Liver (tissue), 9 donors: ENCODE data around the gene LRP10. TPM values are rescaled to one million over a fixed set of nuclear protein-coding genes. Genes with fewer than 3 reads are reported as not detected.

Experiments used
- DNase-seq: peaks from one replicate; pipeline ENCODE4 v3.0.0-alpha.2; 2017; ENCODE audit warnings: low spot score
- H3K27ac ChIP-seq, 2 donors: one replicate each; pipeline ENCODE4 v1.7.0; 2013; ENCODE audit warnings: inconsistent platforms in 2 of 2, low read length in 2 of 2, control low read depth in 1 of 2, low read depth in 1 of 2, mild to moderate bottlenecking in 1 of 2
- H3K27me3 ChIP-seq, 4 donors: one replicate each; pipeline versions ENCODE4 v1.6.1 to v1.7.0; 2013; ENCODE audit warnings: low read length in 3 of 4, inconsistent platforms in 1 of 4, mild to moderate bottlenecking in 1 of 4, moderate library complexity in 1 of 4; ENCODE audit not compliant: control insufficient read depth in 4 of 4, insufficient read depth in 4 of 4
- H3K36me3 ChIP-seq, 4 donors: one replicate each; pipeline versions ENCODE4 v1.6.1 to v1.7.0; 2013; ENCODE audit warnings: low read length in 3 of 4, mild to moderate bottlenecking in 3 of 4, low read depth in 1 of 4, moderate library complexity in 1 of 4; ENCODE audit not compliant: control insufficient read depth in 4 of 4, insufficient read depth in 3 of 4
- H3K4me1 ChIP-seq, 4 donors: one replicate each; pipeline versions ENCODE4 v1.6.1 to v1.7.0; 2013; ENCODE audit warnings: low read length in 3 of 4, mild to moderate bottlenecking in 3 of 4, moderate library complexity in 1 of 4; ENCODE audit not compliant: control insufficient read depth in 4 of 4, insufficient read depth in 4 of 4
- H3K4me3 ChIP-seq, 3 donors: one replicate each; pipeline versions ENCODE4 v1.6.1 to v1.7.0; 2013; ENCODE audit warnings: low read length in 3 of 3, control low read depth in 1 of 3, low read depth in 1 of 3, mild to moderate bottlenecking in 1 of 3
- H3K9ac ChIP-seq, 2 donors: one replicate each; pipeline ENCODE4 v1.7.0; 2013; ENCODE audit warnings: low read length in 2 of 2, mild to moderate bottlenecking in 2 of 2, moderate library complexity in 2 of 2, control low read depth in 1 of 2, low read depth in 1 of 2
- H3K9me3 ChIP-seq, 4 donors: one replicate each; pipeline versions ENCODE4 v1.6.1 to v1.7.0; 2013; ENCODE audit warnings: low read length in 3 of 4; ENCODE audit not compliant: control insufficient read depth in 4 of 4
- EGR1 ChIP-seq, 2 donors: IDR thresholded peaks; 2 replicates each; pipeline ENCODE4 v1.6.1; 2016 to 2018; ENCODE audit warnings: antibody characterized with exemption in 2 of 2, low read depth in 2 of 2
- FOXA1 ChIP-seq: IDR thresholded peaks from 2 replicates; pipeline ENCODE4 v1.6.1; 2016; ENCODE audit warnings: antibody characterized with exemption
- FOXA2 ChIP-seq: IDR thresholded peaks from 2 replicates; pipeline ENCODE4 v1.6.1; 2016; ENCODE audit warnings: antibody characterized with exemption
- GABPA ChIP-seq, 2 donors: IDR thresholded peaks in 1 of 2; conservative IDR thresholded peaks in 1 of 2; 2 replicates each; pipeline ENCODE4 v1.6.1; 2016; ENCODE audit warnings: antibody characterized with exemption in 2 of 2, mild to moderate bottlenecking in 1 of 2, moderate library complexity in 1 of 2
- HNF4A ChIP-seq, 2 donors: conservative IDR thresholded peaks; 2 replicates each; pipeline ENCODE4 v1.6.1; 2016; ENCODE audit warnings: antibody characterized with exemption in 2 of 2, mild to moderate bottlenecking in 2 of 2
- HNF4G ChIP-seq: IDR thresholded peaks from 2 replicates; pipeline ENCODE4 v1.6.1; 2016; ENCODE audit warnings: antibody characterized with exemption
- JUND ChIP-seq, 2 donors: IDR thresholded peaks; 2 replicates each; pipeline ENCODE4 v1.6.1; 2016; ENCODE audit warnings: antibody characterized with exemption in 2 of 2
- NR2F2 ChIP-seq: IDR thresholded peaks from 2 replicates; pipeline ENCODE4 v1.6.1; 2016; ENCODE audit warnings: antibody characterized with exemption
- RAD21 ChIP-seq, 2 donors: IDR thresholded peaks; 2 replicates each; pipeline ENCODE4 v1.6.1; 2016; ENCODE audit warnings: antibody characterized with exemption in 2 of 2, mild to moderate bottlenecking in 2 of 2
- RXRA ChIP-seq, 2 donors: IDR thresholded peaks; 2 replicates each; pipeline ENCODE4 v1.6.1; 2017 to 2018; ENCODE audit warnings: antibody characterized with exemption in 2 of 2, mild to moderate bottlenecking in 1 of 2
- SP1 ChIP-seq: IDR thresholded peaks from 2 replicates; pipeline ENCODE4 v1.6.1; 2018; ENCODE audit warnings: antibody characterized with exemption, mild to moderate bottlenecking
- TAF1 ChIP-seq: conservative IDR thresholded peaks from 2 replicates; pipeline ENCODE4 v1.6.1; 2016; ENCODE audit warnings: antibody characterized with exemption, mild to moderate bottlenecking
- YY1 ChIP-seq: IDR thresholded peaks from 2 replicates; pipeline ENCODE4 v1.6.1; 2016; ENCODE audit warnings: antibody characterized with exemption, mild to moderate bottlenecking
- WGBS: extraction: QIAGEN DNeasy Blood & Tissue Kit; methylation state at CpG from one replicate; pipeline ENCODE4 v1.1.7; 2013; 5-methylcytosine and 5-hydroxymethylcytosine counted together
- polyA plus RNA-seq, 2 donors: library from polyadenylated mRNA; stranded (reverse) in 1 of 2; unstranded in 1 of 2; fragments of 200-250 nt in 1 of 2; fragments of >200 nt in 1 of 2; fragmentation: Nextera tagmentation in 1 of 2; extraction: Ambion mirVana in 1 of 2; gene quantifications; one replicate each; pipeline versions ENCODE4 v1.2.1 to v1.2.3, GENCODE V29; 2013 to 2015
- total RNA-seq, 2 donors: library from RNA; depleted of rRNA; stranded (reverse); fragments of >200 nt; gene quantifications; one replicate each; pipeline ENCODE4 v1.2.3, GENCODE V29; 2014
- TF ChIP-seq, protein P1 (sequence below): fragments of 150-350 bp; IDR thresholded peaks from 2 replicates; pipeline ENCODE4 v1.5.1; 2017; ENCODE audit warnings: improper control_type of control experiment, low read depth, low read length; ENCODE audit not compliant: missing input control
- TF ChIP-seq, protein P2 (sequence below): IDR thresholded peaks from 2 replicates; pipeline ENCODE4 v1.6.1; 2016; ENCODE audit warnings: antibody characterized with exemption
- TF ChIP-seq, protein P3 (sequence below): IDR thresholded peaks from 2 replicates; pipeline ENCODE4 v1.6.1; 2016; ENCODE audit warnings: antibody characterized with exemption
- TF ChIP-seq, protein P4 (sequence below): IDR thresholded peaks from 2 replicates; pipeline ENCODE4 v1.6.1; 2016; ENCODE audit warnings: antibody characterized with exemption, mild to moderate bottlenecking
- TF ChIP-seq, protein P5 (sequence below): IDR thresholded peaks from 2 replicates; pipeline ENCODE4 v1.6.1; 2016; ENCODE audit warnings: antibody characterized with exemption
- donor health status: healthy.
- donor health status: healthy.
- donor health status: healthy.
- donor health status: healthy.
- donor health status: healthy.

LRP10 gene
- total and polyA plus RNA-seq, 4 donors, result 19.5 to 61.7 (median 31.3) TPM

DNA sequence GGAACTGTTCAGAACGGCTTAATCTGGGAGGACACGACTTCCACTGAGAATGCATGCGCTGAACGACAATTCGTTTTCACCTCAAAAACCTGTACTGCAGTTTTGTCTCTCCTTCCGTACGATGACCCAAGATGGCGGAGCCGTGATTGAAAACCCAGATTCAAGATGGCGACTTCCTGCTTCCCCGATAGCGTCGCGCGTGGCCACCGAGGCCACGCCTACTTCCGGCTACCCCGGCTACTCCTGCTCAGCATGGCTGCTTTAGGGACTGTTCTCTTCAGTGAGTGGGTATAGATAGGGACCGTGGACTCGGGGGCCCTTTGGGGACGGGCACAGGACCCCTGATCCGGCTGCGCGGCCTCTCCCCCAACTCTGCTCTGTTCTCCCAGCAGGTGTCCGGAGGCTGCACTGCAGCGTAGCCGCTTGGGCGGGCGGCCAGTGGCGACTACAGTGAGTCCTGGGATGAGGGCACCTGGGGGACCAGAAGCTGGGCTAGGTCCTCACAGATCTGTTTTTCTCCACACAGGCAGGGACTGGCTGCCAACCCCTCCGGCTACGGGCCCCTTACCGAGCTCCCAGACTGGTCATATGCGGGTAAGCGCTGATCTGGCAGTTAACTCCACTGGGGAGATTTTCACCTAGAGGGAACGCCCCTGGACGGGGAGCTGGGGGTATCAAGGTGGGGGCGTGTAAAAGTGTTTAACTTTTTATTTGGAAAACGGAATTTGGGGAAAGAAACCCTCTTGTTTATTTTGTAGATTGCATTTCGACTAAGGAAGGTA, 41.7 kb upstream of the LRP10 start, which contains the start of gene MRPL52:
MRPL52 (plus strand) TSS at position 227 of the 782 bp plus-strand sequence; CDS start at position 253, 26 bp downstream.
- TF ChIP-seq JUND (IDR thresholded peaks at IDR 0.05), result no peak
- TF ChIP-seq, protein P1, sequence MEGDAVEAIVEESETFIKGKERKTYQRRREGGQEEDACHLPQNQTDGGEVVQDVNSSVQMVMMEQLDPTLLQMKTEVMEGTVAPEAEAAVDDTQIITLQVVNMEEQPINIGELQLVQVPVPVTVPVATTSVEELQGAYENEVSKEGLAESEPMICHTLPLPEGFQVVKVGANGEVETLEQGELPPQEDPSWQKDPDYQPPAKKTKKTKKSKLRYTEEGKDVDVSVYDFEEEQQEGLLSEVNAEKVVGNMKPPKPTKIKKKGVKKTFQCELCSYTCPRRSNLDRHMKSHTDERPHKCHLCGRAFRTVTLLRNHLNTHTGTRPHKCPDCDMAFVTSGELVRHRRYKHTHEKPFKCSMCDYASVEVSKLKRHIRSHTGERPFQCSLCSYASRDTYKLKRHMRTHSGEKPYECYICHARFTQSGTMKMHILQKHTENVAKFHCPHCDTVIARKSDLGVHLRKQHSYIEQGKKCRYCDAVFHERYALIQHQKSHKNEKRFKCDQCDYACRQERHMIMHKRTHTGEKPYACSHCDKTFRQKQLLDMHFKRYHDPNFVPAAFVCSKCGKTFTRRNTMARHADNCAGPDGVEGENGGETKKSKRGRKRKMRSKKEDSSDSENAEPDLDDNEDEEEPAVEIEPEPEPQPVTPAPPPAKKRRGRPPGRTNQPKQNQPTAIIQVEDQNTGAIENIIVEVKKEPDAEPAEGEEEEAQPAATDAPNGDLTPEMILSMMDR, result no peak
- peak; percentile 32 to 59 for TF ChIP-seq RXRA (IDR thresholded peaks at IDR 0.05)
- no peak for TF ChIP-seq FOXA1
- peak; percentile 54 to 63 for TF ChIP-seq EGR1 (IDR thresholded peaks at IDR 0.05; ENCODE audit: low read depth in 2 of 2)
- TF ChIP-seq, protein P2, sequence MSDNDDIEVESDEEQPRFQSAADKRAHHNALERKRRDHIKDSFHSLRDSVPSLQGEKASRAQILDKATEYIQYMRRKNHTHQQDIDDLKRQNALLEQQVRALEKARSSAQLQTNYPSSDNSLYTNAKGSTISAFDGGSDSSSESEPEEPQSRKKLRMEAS, result peak; percentile 88
- TF ChIP-seq, protein P3, sequence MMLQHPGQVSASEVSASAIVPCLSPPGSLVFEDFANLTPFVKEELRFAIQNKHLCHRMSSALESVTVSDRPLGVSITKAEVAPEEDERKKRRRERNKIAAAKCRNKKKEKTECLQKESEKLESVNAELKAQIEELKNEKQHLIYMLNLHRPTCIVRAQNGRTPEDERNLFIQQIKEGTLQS, result peak; percentile 22
- peak in 1 of 2 donors; percentile 24 for TF ChIP-seq RAD21 (IDR thresholded peaks at IDR 0.05)
- peak; percentile 61 for TF ChIP-seq SP1
- TF ChIP-seq GABPA (IDR thresholded peaks at IDR 0.05 in 1 of 2, conservative IDR thresholded peaks at IDR 0.05 in 1 of 2), result peak; percentile 74 to 93
- no peak for TF ChIP-seq TAF1
- TF ChIP-seq NR2F2, result no peak
- TF ChIP-seq FOXA2, result no peak
- TF ChIP-seq, protein P4, sequence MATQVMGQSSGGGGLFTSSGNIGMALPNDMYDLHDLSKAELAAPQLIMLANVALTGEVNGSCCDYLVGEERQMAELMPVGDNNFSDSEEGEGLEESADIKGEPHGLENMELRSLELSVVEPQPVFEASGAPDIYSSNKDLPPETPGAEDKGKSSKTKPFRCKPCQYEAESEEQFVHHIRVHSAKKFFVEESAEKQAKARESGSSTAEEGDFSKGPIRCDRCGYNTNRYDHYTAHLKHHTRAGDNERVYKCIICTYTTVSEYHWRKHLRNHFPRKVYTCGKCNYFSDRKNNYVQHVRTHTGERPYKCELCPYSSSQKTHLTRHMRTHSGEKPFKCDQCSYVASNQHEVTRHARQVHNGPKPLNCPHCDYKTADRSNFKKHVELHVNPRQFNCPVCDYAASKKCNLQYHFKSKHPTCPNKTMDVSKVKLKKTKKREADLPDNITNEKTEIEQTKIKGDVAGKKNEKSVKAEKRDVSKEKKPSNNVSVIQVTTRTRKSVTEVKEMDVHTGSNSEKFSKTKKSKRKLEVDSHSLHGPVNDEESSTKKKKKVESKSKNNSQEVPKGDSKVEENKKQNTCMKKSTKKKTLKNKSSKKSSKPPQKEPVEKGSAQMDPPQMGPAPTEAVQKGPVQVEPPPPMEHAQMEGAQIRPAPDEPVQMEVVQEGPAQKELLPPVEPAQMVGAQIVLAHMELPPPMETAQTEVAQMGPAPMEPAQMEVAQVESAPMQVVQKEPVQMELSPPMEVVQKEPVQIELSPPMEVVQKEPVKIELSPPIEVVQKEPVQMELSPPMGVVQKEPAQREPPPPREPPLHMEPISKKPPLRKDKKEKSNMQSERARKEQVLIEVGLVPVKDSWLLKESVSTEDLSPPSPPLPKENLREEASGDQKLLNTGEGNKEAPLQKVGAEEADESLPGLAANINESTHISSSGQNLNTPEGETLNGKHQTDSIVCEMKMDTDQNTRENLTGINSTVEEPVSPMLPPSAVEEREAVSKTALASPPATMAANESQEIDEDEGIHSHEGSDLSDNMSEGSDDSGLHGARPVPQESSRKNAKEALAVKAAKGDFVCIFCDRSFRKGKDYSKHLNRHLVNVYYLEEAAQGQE, result no peak
- TF ChIP-seq, protein P5, sequence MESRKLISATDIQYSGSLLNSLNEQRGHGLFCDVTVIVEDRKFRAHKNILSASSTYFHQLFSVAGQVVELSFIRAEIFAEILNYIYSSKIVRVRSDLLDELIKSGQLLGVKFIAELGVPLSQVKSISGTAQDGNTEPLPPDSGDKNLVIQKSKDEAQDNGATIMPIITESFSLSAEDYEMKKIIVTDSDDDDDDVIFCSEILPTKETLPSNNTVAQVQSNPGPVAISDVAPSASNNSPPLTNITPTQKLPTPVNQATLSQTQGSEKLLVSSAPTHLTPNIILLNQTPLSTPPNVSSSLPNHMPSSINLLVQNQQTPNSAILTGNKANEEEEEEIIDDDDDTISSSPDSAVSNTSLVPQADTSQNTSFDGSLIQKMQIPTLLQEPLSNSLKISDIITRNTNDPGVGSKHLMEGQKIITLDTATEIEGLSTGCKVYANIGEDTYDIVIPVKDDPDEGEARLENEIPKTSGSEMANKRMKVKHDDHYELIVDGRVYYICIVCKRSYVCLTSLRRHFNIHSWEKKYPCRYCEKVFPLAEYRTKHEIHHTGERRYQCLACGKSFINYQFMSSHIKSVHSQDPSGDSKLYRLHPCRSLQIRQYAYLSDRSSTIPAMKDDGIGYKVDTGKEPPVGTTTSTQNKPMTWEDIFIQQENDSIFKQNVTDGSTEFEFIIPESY, result peak; percentile 91
- no peak for TF ChIP-seq HNF4G
- peak; percentile 100 for TF ChIP-seq YY1
- TF ChIP-seq HNF4A (conservative IDR thresholded peaks at IDR 0.05), result peak in 1 of 2 donors; percentile 22
- under 1% methylated on average over 41 of the region's 41 CpGs for WGBS
- Histone ChIP-seq H3K4me3 (peak within 1 kb of the TSS; percentile 68 to 95 (median 94)), H3K9me3 (no peaks in the 10 kb centered on the region), H3K9ac (peak within 1 kb of the TSS; percentile 44 to 68), H3K36me3 (peaks cover 3 to 11% (median 5%) of the 10 kb centered on the region in 4 donors), H3K27me3 (no peaks in the 10 kb centered on the region), H3K27ac (peak within 1 kb of the TSS; percentile 40 to 83), H3K4me1 (peaks cover 0 to 10% (median 8%) of the 10 kb centered on the region in 4 donors)
- DNase-seq, result peak; percentile 86
